ENCODE data around the gene RGS9.

Gene RGS9

GRCh38 chr17:65222214-65222738, 85.1 kb downstream of the RGS9 start:
- DNase-seq = no peak

- DNase-seq = no peak
Observed at GRCh38 chr17:65225061-65225460, 87.9 kb downstream of the RGS9 start.

GRCh38 chr17:65226227-65226626, 89.1 kb downstream of the RGS9 start:
- no peak for DNase-seq

GRCh38 chr17:65227637-65228036, 90.5 kb downstream of the RGS9 start:
- no peak for DNase-seq

GRCh38 chr17:65228287-65228686, 91.1 kb downstream of the RGS9 start:
- no peak for DNase-seq

GRCh38 chr17:65228734-65229620, 91.8 kb downstream of the RGS9 start:
- no peak for DNase-seq

GRCh38 chr17:65229621-65229995, 92.4 kb downstream of the RGS9 start:
- DNase-seq = no peak

GRCh38 chr17:65230040-65230439, 92.9 kb downstream of the RGS9 start:
- DNase-seq = no peak

- no peak for DNase-seq
Observed at GRCh38 chr17:65231086-65231485, 93.9 kb downstream of the RGS9 start.

- no peak for DNase-seq
Observed at GRCh38 chr17:65231662-65232335, 94.6 kb downstream of the RGS9 start.

- no peak for DNase-seq
Observed at GRCh38 chr17:65235284-65235683, 98.1 kb downstream of the RGS9 start.

- no peak for DNase-seq
Observed at GRCh38 chr17:65236321-65236720, 99.2 kb downstream of the RGS9 start.

- DNase-seq = no peak
Observed at GRCh38 chr17:65243838-65244625, 106.9 kb downstream of the RGS9 start.

GRCh38 chr17:65246252-65246651, 109.1 kb downstream of the RGS9 start:
- DNase-seq = no peak

- DNase-seq = no peak
Observed at GRCh38 chr17:65249774-65250173, 112.6 kb downstream of the RGS9 start.

GRCh38 chr17:65254166-65254565, 117.0 kb downstream of the RGS9 start:
- no peak for DNase-seq

GRCh38 chr17:65259281-65259680, 122.1 kb downstream of the RGS9 start:
- no peak for DNase-seq

- DNase-seq = no peak
Observed at GRCh38 chr17:65259696-65260485, 122.7 kb downstream of the RGS9 start.

GRCh38 chr17:65260626-65261025, 123.5 kb downstream of the RGS9 start:
- no peak for DNase-seq

GRCh38 chr17:65261152-65261551, 124.0 kb downstream of the RGS9 start:
- DNase-seq = no peak

- no peak for DNase-seq
Observed at GRCh38 chr17:65261682-65262636, 124.8 kb downstream of the RGS9 start.

Measured in activated T-cell treated with anti-CD3 and anti-CD28 coated beads, Interleukin-2, amount 50 U/mL, for 1 hour (primary cell).